GM15510 (cell line): ENCODE results near the gene THADA.

Experiments used
- POLR2A ChIP-seq: IDR thresholded peaks from 3 replicates; pipeline ENCODE4 v1.6.1; 2011; ENCODE audit warnings: borderline replicate concordance; ENCODE audit not compliant: insufficient read length; ENCODE audit errors: extremely low read depth

Gene THADA

DNA sequence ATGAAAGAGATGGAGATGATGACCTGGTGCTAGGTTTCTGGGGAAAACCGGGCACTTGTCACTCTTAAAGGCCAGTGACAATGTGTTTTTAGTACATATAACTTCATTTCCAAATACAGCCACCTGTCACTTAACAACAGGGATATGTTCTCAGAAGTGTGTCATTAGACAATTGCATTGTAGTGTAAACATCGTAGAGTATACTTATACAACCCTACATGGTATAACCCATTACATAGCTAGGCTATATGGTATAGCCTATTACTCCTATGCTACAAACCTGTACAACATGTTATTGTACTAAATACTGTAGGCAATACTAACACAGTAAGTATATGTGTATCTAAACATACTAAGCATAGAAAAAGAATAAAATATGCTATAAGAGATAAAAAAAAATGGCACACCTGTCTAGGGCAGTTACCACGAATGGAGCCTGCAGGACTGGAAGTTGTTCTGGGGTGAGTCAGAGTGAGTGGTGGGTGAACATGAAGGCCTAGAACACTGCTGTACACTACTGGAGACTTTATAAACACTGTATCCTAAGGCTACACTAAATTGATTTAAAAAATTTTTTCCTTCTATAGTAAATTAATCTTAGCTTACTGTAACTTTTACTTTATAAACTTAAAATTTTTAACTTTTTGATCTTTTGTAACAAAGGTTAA lies 123.2 kb downstream of the THADA start:
- no peak for TF ChIP-seq POLR2A

GRCh38 chr2:43469713-43470112 lies 126.1 kb downstream of the THADA start:
- TF ChIP-seq POLR2A = no peak

- no peak for TF ChIP-seq POLR2A
Measured at GRCh38 chr2:43469094-43469493, 126.7 kb downstream of the THADA start.

GRCh38 chr2:43467891-43468290 lies 127.9 kb downstream of the THADA start:
- TF ChIP-seq POLR2A = no peak

- TF ChIP-seq POLR2A = no peak
Measured at GRCh38 chr2:43465234-43465633, 130.6 kb downstream of the THADA start.

GRCh38 chr2:43464590-43464989 lies 131.2 kb downstream of the THADA start:
- TF ChIP-seq POLR2A = no peak

DNA sequence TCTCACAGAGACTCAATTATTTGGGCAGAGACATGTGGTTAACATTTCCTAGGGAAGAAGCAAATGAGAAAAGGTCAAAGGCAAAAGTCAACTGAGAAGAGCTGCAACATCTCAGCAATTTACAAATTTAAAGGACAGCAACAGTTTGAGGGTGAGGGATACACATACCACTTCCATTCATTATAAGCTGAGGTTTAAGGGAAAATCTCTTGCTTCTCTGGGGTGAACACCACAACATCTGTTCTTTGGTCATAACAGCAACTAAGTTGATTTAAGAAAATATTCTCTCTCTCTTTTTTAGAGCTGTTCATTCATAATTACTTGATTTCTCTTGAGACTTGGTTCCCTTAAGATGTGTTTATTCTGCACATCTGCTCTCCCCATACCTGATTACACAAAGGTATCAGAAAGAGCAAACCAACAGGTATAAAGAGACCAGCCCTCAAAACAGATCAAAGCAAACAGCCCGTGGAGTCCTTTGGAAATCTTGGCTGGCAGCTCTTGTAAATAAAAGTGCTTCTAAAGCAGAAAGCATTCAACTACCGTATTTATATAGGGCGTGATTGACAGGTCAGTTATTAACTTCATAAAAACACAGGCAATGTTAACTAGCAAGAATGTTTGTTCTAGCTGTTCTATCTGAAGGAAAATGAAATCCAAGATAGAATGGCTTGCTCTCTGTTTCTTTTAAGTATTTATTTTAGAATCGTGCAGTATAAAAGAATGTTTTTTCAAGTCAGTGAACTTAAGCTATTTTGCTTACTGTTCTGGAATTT lies 132.8 kb downstream of the THADA start:
- TF ChIP-seq POLR2A = no peak

DNA sequence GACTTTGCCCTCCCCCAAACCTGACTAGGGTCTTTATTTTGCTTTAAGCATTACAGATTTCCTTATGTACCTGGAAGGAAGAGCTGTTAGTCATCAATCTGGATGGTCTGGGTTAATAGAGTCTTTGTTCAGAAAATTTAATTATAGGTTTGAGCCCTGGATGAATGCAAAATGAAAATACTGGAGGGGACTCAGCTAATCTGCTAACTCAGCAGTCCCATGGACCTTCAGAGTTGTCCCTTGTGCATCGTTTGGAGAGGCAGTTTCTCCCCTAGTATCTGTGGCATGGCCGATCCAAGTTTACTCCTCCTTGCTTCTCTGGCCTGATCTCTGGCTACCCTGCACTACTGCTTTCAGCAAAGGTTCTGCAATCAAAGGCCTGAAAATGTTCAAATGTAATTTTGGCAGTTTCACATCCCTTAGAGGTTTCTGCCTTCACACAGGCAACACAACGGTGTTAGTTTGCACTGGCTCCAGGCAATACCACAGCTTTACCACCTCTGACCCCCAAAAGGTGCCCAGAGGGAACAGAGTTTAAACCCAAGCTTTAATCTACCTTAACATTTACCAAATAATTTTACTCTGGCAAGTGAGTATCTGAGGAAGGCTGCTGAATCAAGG lies 134.3 kb downstream of the THADA start:
- no peak for TF ChIP-seq POLR2A

DNA sequence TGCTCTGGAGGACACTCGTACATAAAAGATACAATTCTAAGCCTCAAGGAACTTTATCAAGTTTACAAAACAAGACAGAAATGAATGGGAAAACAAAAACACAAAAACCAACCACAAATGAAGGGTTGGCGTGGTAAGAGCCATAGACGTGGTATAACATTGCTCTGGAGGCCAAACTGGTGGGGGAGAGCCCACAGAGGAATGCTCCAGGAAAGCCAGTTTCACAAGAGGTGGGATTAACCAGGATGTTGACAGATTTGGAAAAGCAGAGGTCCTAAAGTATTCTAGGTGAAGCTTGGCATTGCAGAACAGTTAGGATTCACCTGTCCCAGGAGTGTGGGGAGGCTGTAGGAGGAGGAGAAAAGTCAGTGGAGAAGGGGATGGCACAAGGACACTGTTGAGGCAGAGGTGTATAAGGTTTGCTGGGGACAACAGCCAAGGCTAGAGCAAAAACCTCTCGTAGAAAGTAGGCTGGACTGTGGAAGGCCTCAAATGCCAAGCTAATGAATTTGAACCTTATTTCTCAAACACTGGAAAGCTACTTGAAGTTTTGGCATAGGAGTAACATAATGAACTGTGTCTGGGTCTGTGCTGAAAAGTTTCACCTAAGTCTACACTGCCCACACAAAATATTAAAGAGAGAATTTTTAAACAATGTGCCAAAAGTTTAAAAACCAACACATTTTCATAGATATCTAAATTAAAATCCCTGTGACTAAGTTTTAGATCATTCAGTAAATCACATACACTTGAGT lies 135.1 kb downstream of the THADA start:
- no peak for TF ChIP-seq POLR2A

GRCh38 chr2:43460174-43460546 lies 135.7 kb downstream of the THADA start:
- TF ChIP-seq POLR2A = no peak

GRCh38 chr2:43459446-43460173 lies 136.2 kb downstream of the THADA start:
- no peak for TF ChIP-seq POLR2A

- TF ChIP-seq POLR2A = no peak
Measured at GRCh38 chr2:43458014-43458628, 137.7 kb downstream of the THADA start.

DNA sequence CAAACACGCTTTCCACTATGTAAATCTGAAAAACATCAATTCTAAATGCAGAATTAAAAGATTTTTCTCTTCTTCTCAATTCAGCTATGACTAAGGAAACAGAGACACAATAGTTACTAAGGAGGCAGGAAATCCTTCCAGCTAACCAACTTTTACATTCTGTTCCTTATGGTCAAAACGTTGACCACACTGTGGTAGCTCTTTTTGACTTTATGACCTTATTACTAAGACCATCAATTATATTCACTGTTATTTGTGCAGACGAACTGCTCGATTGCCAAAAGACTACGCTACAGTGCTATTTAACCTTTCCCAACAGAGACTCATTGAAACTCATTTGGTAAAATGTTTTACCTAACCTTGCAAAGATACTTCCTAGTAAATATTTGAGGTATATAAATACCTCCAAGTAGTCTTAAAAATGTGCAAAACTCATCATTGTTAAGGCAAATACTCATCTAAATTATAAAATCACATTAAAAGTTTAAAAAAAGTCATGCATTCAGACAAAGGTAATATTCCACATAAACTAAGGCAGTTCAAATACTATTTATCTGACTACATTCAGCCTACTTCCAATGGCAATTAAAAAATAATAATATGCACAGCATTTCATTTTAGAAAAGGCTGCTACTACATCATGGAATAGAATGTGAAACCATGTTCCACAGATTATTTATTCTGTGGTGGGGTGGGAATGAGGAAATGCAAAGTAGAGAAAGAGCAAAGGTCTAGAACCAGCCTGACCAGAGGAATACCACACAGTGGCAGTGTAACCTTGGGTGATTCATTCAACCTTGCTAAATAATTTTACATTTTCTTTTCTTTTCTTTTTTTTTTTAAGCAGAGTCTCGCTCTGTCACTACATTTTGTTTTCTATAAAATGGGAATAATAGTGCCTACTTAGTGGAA lies 139.9 kb downstream of the THADA start:
- TF ChIP-seq POLR2A = no peak
